ENCODE data around the gene SDHA. TPM values are rescaled to one million over a fixed set of nuclear protein-coding genes. Genes with fewer than 3 reads are reported as not detected.

Gene SDHA
- total and polyA plus RNA-seq, 2 of the 8 experiments (the other 6 are each of a cell fraction or from before 2014, with no cell fraction given): 59.7 to 87.3 TPM

DNA sequence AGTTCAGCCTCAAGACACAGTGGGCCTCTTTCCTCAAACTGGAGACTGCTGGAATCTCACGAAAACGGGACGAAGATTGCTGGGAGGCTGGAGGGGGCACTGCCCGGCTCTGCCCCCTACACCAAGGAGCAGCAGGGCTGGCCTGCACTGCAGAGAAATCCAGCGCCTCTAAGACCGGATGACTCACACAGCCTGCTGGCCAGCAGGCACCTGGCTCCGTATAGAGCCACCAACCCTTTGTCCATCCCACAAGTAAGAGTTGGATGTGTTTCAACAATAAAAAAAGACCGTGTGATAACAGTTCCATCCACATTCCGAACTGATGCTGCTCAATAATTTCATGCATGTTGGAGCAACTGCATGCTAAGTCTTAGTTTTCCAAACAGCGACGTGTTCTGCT is 11.7 kb upstream of the SDHA start:
- TF ChIP-seq SIRT6 (IDR thresholded peaks at IDR 0.05; ENCODE audit: low read length) (no peak), TAF1 (IDR thresholded peaks at IDR 0.05; ENCODE audit: low read depth, low read length) (no peak), RNF2 (IDR thresholded peaks at IDR 0.05; ENCODE audit: borderline replicate concordance, low read depth, low read length, missing control alignments, poor library complexity, severe bottlenecking) (no peak), CTCF (IDR thresholded peaks at IDR 0.05; ENCODE audit: control extremely low read depth in 1 of 3, insufficient read depth in 1 of 3, low read depth in 1 of 3, low read length in 3 of 3) (no peak), CBX8 (IDR thresholded peaks at IDR 0.05; ENCODE audit: borderline replicate concordance, low read depth, low read length) (no peak), FOSL1 (IDR thresholded peaks at IDR 0.05; ENCODE audit: insufficient read depth, low read depth, low read length) (no peak), POU5F1 (IDR thresholded peaks at IDR 0.05; ENCODE audit: low read depth, low read length) (no peak), BACH1 (IDR thresholded peaks at IDR 0.05; ENCODE audit: low read length) (no peak), GABPA (IDR thresholded peaks at IDR 0.05; ENCODE audit: borderline replicate concordance, insufficient read depth, low read length) (no peak), ASH2L (IDR thresholded peaks at IDR 0.05; ENCODE audit: low read length) (no peak)
- TF ChIP-seq, protein P1, sequence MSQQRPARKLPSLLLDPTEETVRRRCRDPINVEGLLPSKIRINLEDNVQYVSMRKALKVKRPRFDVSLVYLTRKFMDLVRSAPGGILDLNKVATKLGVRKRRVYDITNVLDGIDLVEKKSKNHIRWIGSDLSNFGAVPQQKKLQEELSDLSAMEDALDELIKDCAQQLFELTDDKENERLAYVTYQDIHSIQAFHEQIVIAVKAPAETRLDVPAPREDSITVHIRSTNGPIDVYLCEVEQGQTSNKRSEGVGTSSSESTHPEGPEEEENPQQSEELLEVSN (IDR thresholded peaks at IDR 0.05): no peak
- POLR2A ChIA-PET (ENCODE audit: partially characterized antibody): no interaction called here
- H3K14ac ChIP-seq (ENCODE audit: insufficient read length): no peak overlapping the region
- no peak overlapping the region for H2BK20ac ChIP-seq (ENCODE audit: low read length)
- H2BK120ac ChIP-seq (replicated peaks; ENCODE audit: low read depth, low read length): no peak overlapping the region
- no peak overlapping the region for H3K27ac ChIP-seq (ENCODE audit: low read depth, low read length)
- no peaks in the 10 kb centered on the region for H3K27me3 ChIP-seq (replicated peaks in 1 of 4; ENCODE audit: control insufficient read depth in 3 of 4, extremely low read depth in 1 of 4, insufficient read depth in 3 of 4, low read length in 3 of 4)
- CTCF ChIA-PET (ENCODE audit: partially characterized antibody): interaction anchor here (1.0 to 1.4 kb wide), 2 partner anchors 13 to 18 kb away, joined by 3 read pairs; no protein-coding TSS in a partner anchor
- FAIRE-seq (no peak), DNase-seq (ENCODE audit: low read depth in 1 of 2, low spot score in 2 of 2) (no peak)
- H3K4me1 ChIP-seq (replicated peaks in 1 of 4; ENCODE audit: control insufficient read depth in 3 of 4, insufficient read depth in 4 of 4, low read length in 3 of 4): no peaks in the 10 kb centered on the region; a peak in 1 of 7 replicates
- H4K5ac ChIP-seq (ENCODE audit: insufficient read length, low read depth, low read length): no peak overlapping the region
- H2BK12ac ChIP-seq (ENCODE audit: low read depth, low read length): no peak overlapping the region
- H3K36me3 ChIP-seq (ENCODE audit: control insufficient read depth in 2 of 4, insufficient read depth in 4 of 4, low read length in 3 of 4): peaks cover 2 to 16% (median 10%) of the 10 kb centered on the region in 4 experiments
- no peak overlapping the region for H3K4me2 ChIP-seq (ENCODE audit: insufficient read depth in 1 of 2, low read depth in 2 of 2, low read length in 2 of 2)
- H3K79me2 ChIP-seq (ENCODE audit: control insufficient read depth in 1 of 2, insufficient read depth in 2 of 2, low read length in 2 of 2): peaks cover 6 to 32% of the 10 kb centered on the region in 2 experiments; a peak in 3 of 4 replicates
- no peak overlapping the region for H2BK15ac ChIP-seq (ENCODE audit: low read length)
- peaks cover 1% of the 10 kb centered on the region; the same call in 1 of the 2 replicates for H3K23me2 ChIP-seq (ENCODE audit: low read depth, low read length)
- H2AFZ ChIP-seq (ENCODE audit: low read length): no peak overlapping the region
- H3K9me3 ChIP-seq (ENCODE audit: insufficient read depth in 2 of 2, low read depth in 1 of 2, low read length in 1 of 2): no peaks in the 10 kb centered on the region
- peaks cover 4 to 26% of the 10 kb centered on the region in 2 experiments for H4K20me1 ChIP-seq (replicated peaks in 1 of 2; ENCODE audit: control insufficient read depth in 1 of 2, insufficient read depth in 2 of 2, low read length in 2 of 2)
- no peak overlapping the region for H3K56ac ChIP-seq (replicated peaks; ENCODE audit: insufficient read length, low read depth, low read length)
- WGBS, 2 experiments (ENCODE audit: extremely low coverage in 1 of 2, insufficient coverage in 1 of 2, insufficient read length in 1 of 2, insufficient replicate concordance in 2 of 2, low coverage in 1 of 2, low lambda C conversion rate in 2 of 2, missing lambda C conversion rate in 1 of 2): 88% methylated on average over 11 of the region's 11 CpGs; no CpG with 5 or more reads in 1 of the 2 experiments
- H4K8ac ChIP-seq (ENCODE audit: extremely low read depth, insufficient read depth, low read length): no peak overlapping the region
- H4K91ac ChIP-seq (replicated peaks; ENCODE audit: insufficient read length, low read length): no peak overlapping the region
- no peak overlapping the region for H3K4ac ChIP-seq (replicated peaks; ENCODE audit: insufficient read length, low read depth, low read length)
- no peak overlapping the region for H3K23ac ChIP-seq (ENCODE audit: insufficient read length)
- H2AK5ac ChIP-seq (ENCODE audit: low read depth, low read length): no peak overlapping the region
- H2BK5ac ChIP-seq (ENCODE audit: low read depth, low read length): no peak overlapping the region
- no peak overlapping the region for H3K9ac ChIP-seq (replicated peaks in 1 of 4; ENCODE audit: extremely low read depth in 1 of 4, low read depth in 3 of 4, low read length in 3 of 4)
- no peak overlapping the region for H3K4me3 ChIP-seq (ENCODE audit: extremely low read depth in 1 of 4, insufficient read depth in 2 of 4, low read depth in 3 of 4, low read length in 4 of 4)
- no peaks in the 10 kb centered on the region; the same call in 1 of the 2 replicates for H3K79me1 ChIP-seq (ENCODE audit: low read depth, low read length)
- H3K18ac ChIP-seq (ENCODE audit: extremely low read depth, low read length): no peak overlapping the region
